HG02623 (cell line): ENCODE data around the gene PDE6D.
A peak's percentile ranks its signal among the peaks of the same experiment; 100 is the strongest.

Experiments used
- ATAC-seq: cut with Tn5 transposase; IDR thresholded peaks from one replicate; pipeline ENCODE4 v1.9.1; 2021; ENCODE audit warnings: moderate library complexity; ENCODE audit not compliant: unreplicated experiment

Gene PDE6D

DNA sequence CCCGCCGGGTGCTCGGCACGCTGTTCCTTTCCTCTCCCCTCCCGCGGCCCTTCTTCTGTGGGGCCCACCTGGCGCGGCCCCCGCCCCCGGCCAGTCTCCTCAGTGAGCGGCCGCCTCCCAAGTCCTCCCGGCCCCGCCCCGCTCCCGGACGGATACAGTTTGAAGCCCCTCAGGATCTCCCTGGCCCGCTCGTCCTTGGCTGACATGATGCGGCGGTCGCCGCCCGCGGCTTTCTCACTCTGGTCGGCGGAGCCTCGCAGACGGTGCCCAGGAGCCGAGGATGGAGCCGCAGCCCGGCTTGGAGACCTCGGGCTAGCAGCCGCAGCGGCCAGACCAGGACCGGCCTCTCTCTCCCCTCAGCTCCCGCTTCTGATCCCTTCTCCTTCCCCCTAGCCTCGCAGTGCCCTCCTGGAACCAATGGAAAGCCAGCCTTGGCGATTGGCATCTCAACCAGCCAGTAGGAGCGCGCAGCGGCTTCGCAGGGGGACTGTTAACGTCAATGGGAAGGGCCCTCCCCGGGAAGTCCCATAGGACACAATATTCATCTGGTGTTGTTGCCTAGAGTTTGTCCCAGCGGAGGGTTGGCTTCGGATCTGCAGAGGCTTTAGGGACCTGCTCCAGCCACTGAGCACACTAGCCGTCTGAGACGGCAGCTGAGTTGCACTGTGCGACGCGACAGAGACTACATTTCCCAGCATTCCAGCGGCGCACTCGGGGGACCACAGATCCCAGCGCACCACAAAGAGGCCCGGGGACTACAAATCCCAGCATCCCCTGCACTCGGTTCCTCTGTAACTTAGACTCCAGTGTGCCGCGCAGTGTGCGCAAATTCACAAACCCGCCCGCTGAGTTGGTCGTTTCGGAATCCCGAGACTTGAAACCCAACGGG lies at the start of gene PDE6D:
Gene PDE6D, minus strand, starts transcription at position 374 of the 889 bp plus-strand sequence. Its CDS starts 168 bp downstream, at position 206.
- ATAC-seq, result peak; percentile 88

DNA sequence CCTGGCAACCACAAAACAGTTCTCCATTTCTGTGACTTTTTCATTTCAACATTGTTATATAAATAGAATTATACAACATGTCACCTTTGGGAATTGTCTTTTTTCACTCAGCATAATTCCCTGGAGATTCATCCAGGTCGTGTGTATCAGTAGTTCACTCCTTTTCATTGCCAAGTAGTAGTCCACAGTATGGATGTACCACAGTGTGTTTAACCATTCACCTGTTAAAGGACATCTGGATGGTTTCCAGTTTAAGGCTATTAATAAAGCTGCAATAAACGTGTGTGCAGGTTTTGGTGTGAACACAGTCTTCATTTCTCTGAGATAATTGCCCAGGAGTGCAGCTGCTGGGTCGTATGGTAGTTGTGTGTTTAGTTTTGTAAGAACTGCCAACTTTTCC lies 40.8 kb upstream of the PDE6D start:
- ATAC-seq, result no peak

DNA sequence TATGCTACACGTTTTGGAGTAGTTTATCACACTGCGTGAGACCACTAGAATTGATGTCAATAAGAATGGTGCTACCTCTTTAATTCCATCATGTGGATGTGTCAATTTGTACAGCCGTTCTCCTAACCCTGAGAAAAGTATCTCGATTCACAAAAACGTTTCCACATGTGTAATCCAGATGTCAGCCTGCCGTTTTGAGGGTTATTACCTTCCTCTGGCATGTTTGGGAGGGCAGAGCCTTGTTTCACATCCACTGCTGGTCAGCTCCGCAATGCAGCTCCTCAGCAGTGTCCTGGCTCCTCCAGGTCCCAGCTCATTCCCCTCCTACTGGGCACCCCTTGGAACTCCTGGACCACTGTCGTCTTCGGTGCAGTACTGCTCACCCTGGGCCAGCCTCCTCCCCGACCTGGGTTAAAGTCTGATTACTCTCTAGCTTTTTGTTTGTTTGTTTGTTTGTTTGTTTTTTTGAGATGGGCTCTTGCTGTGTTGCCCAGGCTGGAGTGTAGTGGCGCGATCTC lies 39.8 kb upstream of the PDE6D start:
- ATAC-seq, result no peak

DNA sequence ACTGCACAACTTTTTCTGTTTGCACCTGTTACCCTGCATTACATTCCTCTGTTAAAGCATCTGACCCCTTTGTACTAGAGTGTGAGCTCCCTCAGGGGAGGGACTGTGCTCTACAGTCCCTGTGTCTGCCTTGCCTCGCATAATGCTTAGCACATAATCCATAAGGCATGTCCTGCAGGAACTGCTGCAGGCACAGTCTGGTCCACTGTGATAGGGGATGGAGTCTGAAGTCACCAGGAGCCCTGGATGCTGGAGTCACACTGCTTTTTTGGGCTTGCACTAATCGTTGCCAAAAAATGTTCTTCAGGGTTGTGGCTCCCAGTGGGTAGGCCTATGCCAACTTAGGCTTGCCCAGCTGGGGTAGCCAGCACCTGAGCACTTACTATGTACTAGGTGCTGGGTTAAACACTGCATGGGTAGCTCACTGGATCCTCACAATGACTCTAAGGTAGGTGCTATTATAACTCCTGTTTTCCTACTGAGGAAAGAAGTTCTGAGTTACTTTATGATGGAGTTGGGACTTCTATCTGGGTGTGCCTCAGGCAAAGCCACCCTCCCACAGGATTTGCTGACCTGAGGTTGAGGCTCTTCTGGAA lies 38.5 kb upstream of the PDE6D start:
- ATAC-seq, result no peak

DNA sequence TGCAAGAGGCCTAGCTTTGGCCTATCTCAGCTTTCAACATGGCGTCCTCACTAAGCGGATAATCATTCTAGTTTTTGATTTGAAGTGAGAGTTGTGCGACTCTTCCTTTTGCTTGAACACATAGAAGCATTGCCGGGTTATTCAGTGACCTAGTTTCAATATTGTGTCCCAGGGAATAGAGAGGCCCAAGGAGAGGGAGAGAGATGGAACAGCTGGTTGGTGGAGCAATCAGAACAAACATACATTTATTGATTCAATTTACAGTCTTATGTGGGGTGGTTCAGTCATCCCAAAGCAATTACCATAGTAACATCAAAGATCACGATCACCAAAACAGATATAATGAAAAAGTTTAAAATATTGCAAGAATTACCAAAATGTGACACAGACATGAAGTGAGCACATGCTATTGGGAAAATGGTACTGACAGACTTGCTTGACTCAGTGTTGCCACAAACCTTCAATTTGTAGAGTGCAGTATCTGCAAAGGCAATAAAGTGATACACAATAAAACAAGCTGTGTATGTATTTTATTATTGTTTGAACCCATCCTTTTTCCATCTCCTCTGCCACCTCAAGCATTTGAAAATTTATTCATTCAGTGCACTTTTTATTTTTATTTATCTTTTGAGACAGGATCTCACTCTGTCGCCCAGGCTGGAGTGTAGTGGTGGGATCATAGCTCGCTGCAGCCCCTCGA lies 35.4 kb upstream of the PDE6D start:
- ATAC-seq, result no peak

DNA sequence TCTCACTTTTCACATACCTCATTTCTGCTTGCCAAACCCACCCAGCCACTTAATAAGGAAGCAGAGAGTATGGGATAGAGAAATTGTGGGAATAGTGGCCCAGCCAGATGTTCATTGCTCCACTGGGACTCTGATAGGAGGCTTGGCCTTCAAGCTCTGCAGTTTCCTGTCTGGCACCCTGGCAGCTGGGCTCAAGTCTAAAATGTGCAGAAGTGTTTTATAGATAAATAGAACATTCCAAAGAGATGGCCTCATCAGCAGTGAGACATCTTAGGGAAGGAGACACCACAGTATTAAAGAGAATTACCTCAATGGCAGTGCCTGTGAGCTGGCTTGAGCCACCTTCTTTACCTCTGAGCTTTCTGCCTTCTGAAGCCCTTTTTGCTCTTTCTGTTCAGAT lies 29.8 kb upstream of the PDE6D start:
- no peak for ATAC-seq

DNA sequence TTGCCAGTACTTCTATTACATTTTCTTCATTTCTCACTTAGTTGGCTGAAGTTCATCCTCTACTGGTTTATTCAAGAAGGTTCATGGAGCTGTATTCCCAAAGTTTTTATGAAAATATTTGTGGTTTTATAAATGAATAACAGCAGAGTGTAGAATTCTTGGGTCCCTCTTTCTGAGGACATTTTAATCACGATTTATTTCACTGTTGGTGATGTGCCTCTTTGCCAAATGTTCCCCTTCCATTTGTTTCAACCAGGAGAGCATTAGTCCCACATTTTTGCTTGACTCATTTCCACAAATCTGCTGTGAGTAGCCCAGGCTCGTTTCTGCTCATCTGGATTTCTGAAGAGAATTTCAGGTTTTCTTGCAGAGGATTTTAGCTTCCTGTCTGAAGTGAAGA lies 25.9 kb upstream of the PDE6D start:
- ATAC-seq, result no peak

DNA sequence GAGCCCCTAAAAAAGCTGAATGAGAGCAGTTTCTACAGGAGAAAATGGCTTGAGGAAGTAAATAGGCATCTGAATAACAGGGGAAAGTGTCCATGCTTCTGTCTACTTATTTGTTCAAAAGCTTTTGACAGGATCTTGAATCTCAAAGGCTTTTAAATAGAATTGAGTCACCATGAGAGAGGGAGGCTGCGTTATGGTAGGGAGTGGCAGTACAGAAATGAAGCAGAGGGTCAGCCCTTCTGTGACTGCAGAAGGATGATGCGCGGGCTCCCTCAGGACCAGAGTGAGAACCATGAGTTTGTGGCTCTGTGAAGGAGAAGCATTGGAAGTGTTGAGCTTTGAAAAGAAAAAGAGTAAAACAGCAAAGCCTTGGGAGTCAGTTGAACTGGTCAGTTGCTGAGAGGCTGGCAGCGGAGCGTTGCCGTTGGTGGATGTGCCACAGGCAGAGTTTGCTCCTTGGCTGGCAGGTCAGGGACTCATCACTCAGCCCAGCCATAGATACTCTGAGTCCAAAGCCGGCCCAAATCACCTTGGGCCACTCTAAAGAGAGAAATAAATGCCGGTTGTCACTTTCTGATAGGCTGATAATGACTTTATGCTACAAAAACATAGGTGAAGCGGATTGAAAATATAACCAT lies 22.5 kb upstream of the PDE6D start:
- no peak for ATAC-seq

DNA sequence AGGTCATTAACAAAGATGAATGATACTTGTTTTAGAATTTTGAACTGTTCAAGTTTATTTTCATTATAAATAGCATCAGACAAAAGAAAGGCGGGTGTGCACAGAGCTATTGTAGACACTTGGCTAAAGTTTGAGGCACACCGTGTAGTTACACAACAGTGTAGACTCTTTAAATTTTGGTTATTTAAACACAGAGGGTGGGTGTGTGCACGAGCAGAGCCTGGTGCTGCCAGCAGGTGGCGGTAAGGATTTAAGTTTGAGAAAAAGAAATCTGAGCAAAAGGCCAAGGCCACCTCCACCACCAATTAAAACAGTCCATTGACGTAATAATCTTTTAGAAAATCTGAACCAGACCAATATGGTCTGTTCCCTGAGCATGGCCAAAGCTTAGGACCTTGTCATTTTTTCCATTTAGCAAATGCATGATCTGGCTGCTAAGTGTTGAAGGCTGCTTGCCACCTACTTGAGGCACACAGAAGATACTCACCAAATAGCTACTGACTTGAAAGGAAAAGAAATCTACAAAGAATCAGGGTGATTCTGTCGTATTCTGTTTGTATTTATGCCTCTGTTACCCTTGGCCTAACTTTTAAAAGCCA lies 19.5 kb upstream of the PDE6D start:
- no peak for ATAC-seq

DNA sequence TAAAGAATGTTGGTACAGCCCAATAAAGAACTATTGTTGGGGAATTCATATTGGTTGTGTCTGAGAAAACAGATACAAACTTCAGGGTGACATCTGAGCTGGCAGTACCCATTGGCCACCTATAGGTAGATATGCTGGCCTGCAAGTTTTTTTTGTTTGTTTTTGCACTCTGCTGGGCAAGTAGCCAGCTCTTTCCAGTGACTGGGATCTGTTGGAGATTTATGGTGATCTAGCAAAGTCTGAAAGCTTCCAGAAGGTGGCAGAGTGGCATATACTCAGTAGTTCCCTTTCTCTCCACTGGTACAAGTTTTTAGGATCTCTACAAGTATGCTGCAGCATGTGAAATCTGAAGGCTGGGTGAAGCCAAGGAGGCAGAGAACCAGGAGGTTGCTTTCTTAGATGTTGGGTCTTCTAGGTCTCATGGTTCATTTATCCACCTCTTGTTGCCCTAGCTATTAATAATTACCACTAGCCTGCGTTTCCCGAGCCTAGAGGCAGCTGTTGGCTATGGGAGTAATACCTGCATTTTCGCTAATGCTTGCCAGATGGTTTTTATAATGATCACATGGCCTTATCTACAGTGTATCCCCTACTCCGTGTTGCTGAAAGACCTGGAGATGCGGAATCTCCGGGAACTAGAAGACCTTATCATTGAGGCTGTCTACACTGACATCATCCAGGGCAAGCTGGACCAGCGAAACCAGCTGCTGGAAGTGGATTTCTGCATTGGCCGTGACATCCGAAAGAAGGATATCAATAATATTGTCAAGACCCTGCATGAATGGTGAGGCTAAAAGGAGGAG lies 14.6 kb upstream of the PDE6D start:
- ATAC-seq, result no peak

DNA sequence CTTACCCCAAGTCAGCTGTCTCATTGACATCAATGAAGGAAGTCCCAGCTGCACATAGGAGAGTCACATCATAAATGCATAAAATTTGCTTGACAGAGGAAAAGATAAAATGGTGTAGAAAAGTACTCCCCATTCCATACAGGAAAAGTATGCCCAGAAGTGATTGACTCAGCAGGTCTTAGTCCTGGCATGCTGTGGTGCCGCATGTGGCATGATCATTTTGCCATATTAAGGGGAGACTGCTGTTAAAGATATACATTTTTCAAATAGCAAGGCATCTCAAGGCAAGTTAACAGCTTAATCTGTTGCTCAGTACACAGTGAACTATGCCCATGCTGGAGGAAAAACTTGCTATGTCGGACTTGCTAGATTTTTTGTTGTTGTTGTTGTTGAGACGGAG lies 13.3 kb upstream of the PDE6D start:
- no peak for ATAC-seq

DNA sequence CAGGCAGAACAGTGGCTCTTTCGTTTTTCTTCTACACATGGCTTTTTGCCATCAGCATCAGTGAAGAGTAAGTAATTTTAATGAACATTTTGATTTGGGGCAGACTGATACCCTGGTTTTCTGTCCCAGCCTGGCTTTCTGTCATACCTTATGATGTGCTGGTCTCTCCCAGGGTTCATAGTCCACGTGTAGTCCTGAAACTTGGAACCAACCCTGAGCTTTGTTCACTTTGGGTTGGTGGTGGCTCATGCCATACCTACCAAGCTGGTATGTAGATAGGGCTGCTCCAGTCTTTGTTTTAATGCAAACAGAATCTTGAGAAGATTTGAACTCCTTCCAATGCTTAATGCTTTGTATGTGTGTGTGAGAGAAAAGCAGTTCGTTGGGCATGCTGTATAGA lies 10.0 kb upstream of the PDE6D start:
- no peak for ATAC-seq

DNA sequence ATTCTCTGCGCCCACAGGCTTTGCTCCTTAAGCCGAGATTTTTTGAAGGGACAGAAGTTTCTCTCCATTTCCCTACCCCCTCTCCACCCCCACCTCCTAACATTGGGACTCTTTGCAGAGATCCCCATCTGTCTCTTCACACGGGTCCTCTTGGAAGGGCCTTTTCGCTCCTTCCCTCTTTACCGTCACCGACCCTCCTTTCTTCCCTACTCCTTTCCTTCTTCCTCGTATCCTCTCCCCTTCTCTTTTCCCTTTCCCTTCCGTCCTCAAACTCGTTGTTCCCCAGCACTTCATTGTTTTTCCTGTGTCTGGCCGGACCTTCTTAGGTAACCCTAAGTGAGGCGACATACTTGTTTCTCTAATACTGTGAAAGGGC lies 5.8 kb upstream of the PDE6D start:
- ATAC-seq, result no peak

DNA sequence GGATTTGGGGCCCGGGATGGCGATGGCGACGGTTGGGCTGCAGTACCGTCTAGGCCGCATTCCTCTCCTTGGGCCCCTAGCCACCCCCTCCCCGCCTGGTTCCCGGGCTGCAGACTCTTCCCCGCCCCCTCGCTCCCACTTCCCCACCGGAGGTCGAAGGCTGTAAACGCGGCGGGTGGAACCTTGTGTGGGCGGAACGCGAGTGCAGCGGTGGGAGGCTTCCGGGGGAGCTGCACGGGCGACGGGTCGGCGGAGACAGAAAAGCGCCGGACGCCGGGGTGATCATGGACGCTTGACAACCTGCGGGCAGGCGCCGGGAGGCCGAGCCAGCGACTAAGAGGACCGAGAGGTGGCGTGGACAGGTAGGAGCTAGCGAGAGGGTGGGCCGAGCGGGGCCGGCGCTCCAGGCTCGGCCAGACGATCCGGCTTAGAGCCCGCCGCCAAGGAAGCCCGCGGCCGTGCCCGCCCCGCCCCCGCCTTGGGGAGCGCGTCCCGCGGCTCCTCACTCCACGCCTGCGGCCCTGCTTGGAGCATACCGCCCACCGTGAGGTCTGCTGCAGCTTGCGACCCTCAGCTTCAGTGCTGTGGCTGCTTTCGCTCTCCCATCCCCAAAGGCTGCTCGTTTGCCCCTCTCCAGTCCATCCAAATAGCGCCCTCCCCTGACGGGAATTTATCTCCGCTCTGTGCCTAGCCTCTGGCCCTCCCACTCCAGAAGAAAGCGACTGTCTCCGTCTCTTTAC lies 5.3 kb upstream of the PDE6D start, which contains the start of gene COPS7B:
Gene COPS7B, plus strand, starts transcription at position 269 of the 740 bp plus-strand sequence. CDS start 2,126 bp downstream, outside the sequence.
- ATAC-seq, result peak; percentile 37

DNA sequence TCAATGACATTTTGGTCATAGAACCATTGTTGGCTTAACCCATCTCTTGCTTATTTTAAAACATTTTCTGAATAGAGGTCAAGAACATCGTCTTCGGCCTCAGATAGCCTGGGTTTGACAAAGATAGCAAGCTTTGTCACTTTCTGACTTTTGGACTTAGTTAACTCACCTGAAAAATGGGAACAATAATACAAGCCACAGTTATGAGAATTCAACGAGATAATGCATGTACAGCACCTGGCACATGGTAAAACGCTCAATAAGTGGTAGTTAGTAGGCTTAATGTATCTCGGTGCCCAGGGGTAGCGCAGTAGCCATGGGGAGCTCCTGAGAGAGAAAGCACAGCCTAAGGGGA lies 4.7 kb upstream of the PDE6D start:
- no peak for ATAC-seq

DNA sequence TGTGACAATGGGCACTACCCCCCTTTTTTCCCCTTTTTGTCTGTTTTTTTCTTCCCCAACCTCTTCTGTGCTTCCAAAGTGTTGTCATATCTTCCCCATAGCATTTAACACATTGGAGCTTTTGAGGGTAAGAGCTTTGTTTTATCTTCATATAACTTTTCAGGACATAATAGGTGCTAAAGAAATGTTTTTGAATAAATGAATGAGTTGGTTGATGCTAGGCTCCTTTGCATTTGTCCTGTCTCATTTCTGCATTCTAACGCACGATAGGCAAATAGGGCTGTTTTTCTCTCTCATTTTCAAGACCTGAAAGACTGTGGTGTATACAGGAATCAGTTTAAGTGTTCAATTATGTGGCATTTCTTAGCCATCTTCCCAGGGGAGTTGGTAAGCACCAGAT lies 4.3 kb upstream of the PDE6D start:
- ATAC-seq, result no peak

DNA sequence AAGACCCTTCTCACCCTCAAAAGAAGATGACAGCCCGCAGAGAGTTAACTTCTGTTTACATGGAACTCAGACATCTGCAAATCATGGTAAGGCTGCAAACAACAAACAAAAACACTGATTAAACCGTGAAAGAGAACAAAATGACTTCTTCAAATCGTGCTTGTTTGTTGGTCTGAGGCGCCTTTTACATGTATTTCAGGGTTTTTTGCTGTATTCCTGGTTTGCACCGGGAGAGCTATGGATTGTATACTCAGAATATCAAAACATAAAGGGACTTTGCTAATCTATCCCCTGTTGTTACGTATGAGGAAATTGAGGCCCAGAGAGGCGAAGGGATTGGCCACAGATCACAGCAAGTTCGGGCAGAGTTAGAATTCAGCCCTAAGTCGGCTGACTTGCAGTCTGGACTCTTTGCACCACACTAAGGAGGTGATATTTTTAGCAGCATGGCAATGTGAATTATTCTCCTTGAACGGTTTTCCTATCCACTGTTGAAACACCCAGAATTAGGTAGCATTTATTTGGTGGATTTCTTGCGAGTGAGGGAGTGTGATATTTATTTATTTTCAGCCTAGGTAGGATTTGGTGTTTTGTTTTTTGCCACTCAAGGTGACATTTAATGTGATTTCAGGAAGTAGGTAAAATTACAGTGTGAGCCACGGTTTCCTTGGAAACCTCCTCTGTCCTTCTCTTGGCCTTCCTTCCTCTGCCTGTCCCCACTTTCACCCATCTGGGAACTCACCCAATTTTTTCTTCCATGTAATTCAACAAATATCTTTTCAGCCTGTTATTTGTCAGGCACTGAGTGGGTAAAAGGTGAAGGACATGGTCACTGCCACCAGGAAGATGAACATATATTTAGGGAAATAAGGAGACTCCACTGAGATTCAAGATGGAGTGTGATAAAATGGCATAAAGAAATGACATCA lies 980 bp upstream of the PDE6D start:
- no peak for ATAC-seq
